ENCODE measurements around the gene SLC1A5.
A peak's percentile ranks its signal among the peaks of the same experiment; 100 is the strongest.
"Not testable (repeated sequence)": the region's sequence is repeated elsewhere in the genome, so short reads cannot be mapped to it uniquely, and the experiment has no call there.

SLC1A5 gene

GRCh38 chr19:46768746-46769145, 19.6 kb downstream of the SLC1A5 start:
- not testable (repeated sequence) for DNase-seq (ENCODE audit: low read depth in 2 of 2)

GRCh38 chr19:46766569-46767317, 21.7 kb downstream of the SLC1A5 start:
- DNase-seq (ENCODE audit: low read depth in 2 of 2) = no peak

DNA sequence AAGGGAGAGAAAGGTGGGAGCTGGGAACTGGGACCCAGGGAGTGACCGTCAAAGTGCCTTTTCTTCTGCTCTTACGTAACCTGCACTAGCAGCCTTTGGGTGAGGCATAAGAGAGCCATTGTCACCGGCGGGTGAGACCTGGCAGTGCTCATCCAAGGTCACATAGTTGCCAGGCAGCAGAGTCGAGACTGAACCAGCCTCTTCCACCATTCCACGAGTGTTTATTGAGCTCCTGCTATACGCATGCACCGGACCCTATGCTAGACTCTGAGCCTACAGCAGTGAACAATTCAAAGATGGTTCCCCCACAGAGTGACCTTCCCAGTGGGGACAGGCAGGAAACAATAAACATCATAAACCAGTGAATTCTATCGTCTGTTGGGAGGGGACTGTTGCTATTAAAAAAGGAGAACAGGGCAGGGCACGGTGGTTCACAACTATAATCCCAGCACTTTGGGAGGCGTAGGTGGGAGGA, 23.5 kb downstream of the SLC1A5 start:
- DNase-seq (ENCODE audit: low read depth in 2 of 2) = no peak

- no peak for DNase-seq (ENCODE audit: low read depth in 2 of 2)
Measured at GRCh38 chr19:46762245-46762890, 26.0 kb downstream of the SLC1A5 start.

GRCh38 chr19:46761418-46761831, 27.0 kb downstream of the SLC1A5 start:
- DNase-seq (ENCODE audit: low read depth in 2 of 2) = peak; percentile 71 to 73

GRCh38 chr19:46760897-46761296, 27.5 kb downstream of the SLC1A5 start:
- not testable (repeated sequence) for DNase-seq (ENCODE audit: low read depth in 2 of 2)

DNA sequence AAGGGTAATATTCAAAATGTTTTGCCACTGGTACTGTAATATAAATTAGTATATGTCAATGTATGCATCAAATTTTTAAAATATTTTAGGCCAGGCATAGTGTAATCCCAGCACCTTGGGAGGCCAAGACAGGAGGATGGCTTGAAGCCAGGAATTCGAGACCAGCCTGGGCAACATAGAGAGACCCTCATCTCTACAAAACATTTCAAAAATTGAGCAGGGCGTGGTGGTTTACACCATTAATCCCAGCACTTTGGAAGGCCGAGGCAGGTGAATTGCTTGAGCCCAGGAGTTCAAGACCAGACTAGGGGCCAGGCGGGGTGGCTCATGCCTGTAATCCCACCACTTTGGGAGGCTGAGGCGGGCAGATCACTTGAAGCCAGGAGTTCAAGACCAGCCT, 28.0 kb downstream of the SLC1A5 start:
- no peak for DNase-seq (ENCODE audit: low read depth in 2 of 2)

DNA sequence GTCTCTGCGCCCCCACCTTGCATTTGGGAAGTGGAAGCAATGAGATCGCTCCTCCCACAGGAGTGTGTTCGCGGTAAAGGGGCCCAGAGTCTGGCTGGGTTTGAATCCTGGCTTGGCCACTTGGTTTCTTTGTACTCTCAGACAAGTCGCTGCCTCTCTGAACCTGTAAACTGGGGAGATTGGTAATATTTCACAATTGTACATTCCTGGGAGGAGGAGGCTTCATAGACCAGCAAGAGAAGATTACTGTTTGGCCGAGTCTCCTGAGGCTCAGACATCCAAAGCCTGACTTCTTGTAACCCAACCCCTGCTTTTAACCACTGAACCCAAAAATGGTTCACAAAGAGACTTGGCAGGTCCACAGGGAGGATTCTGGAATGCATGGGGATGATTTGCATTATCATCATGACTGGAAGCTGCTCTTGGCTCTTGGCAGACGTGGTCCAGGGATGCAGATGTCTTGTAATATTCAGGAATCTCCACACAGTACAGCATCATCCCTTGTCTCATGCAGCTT, 28.5 kb downstream of the SLC1A5 start:
- peak; percentile 99 for DNase-seq (ENCODE audit: low read depth in 2 of 2)

DNA sequence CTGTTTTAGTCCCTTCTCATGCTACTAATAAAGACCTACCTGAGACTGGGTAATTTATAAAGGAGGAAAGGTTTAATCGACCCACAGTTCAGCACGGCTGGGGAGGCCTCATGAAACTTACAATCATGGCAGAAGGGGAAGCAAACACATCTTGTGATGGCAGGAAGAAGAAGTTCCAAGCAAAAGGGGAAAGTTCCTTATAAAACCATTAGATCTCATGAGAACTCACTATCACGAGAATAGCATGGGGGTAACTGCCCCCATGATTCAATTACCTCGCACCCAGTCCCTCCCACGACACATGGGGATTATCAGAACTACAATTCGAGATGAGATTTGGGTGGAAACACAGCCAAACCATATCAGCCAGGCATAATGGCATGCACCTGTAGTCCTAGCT, 29.2 kb downstream of the SLC1A5 start:
- DNase-seq (ENCODE audit: low read depth in 2 of 2) = no peak

DNA sequence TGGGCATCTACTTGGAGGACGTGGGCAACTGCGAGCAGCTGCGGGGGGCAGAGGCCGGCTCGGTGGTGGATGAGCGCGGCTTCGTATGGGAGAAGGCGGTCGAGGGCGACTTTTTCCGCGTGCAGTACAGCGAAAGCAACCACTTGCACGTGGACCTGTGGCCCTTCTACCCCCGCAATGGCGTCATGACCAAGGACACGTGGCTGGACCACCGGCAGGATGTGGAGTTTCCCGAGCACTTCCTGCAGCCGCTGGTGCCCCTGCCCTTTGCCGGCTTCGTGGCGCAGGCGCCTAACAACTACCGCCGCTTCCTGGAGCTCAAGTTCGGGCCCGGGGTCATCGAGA, 31.9 kb downstream of the SLC1A5 start:
- DNase-seq (ENCODE audit: low read depth in 2 of 2) = no peak

- DNase-seq (ENCODE audit: low read depth in 2 of 2) = no peak
Measured at GRCh38 chr19:46755853-46756543, 32.4 kb downstream of the SLC1A5 start.

GRCh38 chr19:46755077-46755852, 33.1 kb downstream of the SLC1A5 start:
- no peak for DNase-seq (ENCODE audit: low read depth in 2 of 2)

GRCh38 chr19:46753420-46754155, 34.8 kb downstream of the SLC1A5 start:
- DNase-seq (ENCODE audit: low read depth in 2 of 2) = no peak

GRCh38 chr19:46748325-46749109, 39.9 kb downstream of the SLC1A5 start:
- DNase-seq (ENCODE audit: low read depth in 2 of 2) = no peak

GRCh38 chr19:46746281-46747057, 41.9 kb downstream of the SLC1A5 start, which contains the start of gene STRN4:
STRN4 (minus strand) TSS chr19:46746450; CDS start chr19:46746430, 20 bp downstream.
- peak; percentile 21 to 27 for DNase-seq (ENCODE audit: low read depth in 2 of 2)

- no peak for DNase-seq (ENCODE audit: low read depth in 2 of 2)
Measured at GRCh38 chr19:46745521-46746280, 42.7 kb downstream of the SLC1A5 start, which contains the start of gene FKRP. FKRP (plus strand) TSS chr19:46746057; CDS start chr19:46755451, 9,394 bp downstream.

DNA sequence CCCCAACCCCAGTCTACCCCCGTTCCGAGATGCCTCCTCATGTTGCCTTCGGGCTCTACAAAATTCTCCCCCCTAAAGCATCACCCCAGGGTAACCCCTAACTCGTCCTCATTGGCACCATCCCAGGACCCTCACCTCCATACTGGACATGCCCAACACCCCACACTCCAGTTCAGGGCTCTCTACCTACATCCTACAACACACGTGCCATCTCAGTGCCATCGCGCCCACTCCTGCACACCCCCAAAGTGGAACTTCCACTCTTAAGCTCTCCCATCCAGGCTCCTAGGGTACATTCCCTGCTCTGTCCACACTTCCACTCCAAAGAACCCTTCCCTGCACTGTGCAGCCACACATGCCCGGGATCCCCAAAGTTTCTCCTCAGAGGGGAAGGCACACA, 43.4 kb downstream of the SLC1A5 start:
- DNase-seq (ENCODE audit: low read depth in 2 of 2) = no peak

GRCh38 chr19:46744005-46744691, 44.2 kb downstream of the SLC1A5 start:
- no peak for DNase-seq (ENCODE audit: low read depth in 2 of 2)
